Thyroid gland (tissue), 4 donors: ENCODE results near the gene SRPK3. TPM values are rescaled to one million over a fixed set of nuclear protein-coding genes. Genes with fewer than 3 reads are reported as not detected.

Experiments used
- DNase-seq, 2 donors: peaks; one replicate each; pipeline ENCODE4 v3.0.0-alpha.2; 2019
- H3K27ac ChIP-seq, 3 donors: fragments of 200-600 bp; sonication (generic); 1 replicate in 2 of 3; 2 replicates in 1 of 3; pipeline ENCODE4 v1.5.1; 2016 to 2019; ENCODE audit warnings: mild to moderate bottlenecking in 1 of 3, moderate library complexity in 1 of 3
- H3K27me3 ChIP-seq: fragments of 200-600 bp; sonication (generic); one replicate; pipeline ENCODE4 v1.5.1; 2019
- H3K36me3 ChIP-seq, 2 donors: fragments of 200-600 bp; sonication (generic); one replicate each; pipeline ENCODE4 v1.5.1; 2016 to 2019
- H3K4me1 ChIP-seq, 2 donors: fragments of 200-600 bp; sonication (generic); one replicate each; pipeline ENCODE4 v1.5.1; 2017 to 2019
- H3K4me3 ChIP-seq, 3 donors: fragments of 200-600 bp; sonication (generic); replicated peaks in 1 of 3; 1 replicate in 2 of 3; 2 replicates in 1 of 3; pipeline ENCODE4 v1.5.1; 2016; ENCODE audit warnings: mild to moderate bottlenecking in 1 of 3
- H3K9me3 ChIP-seq: fragments of 200-600 bp; sonication (generic); one replicate; pipeline ENCODE4 v1.5.1; 2017
- CTCF ChIP-seq, 6 experiments: fragments of 200-600 bp in 3 of 6; fragments of 450-650 bp in 3 of 6; sonication (generic) in 3 of 6; IDR thresholded peaks; one replicate each; pipeline ENCODE4 v1.5.1; 2016 to 2019; ENCODE audit warnings: antibody characterized with exemption in 6 of 6, mild to moderate bottlenecking in 2 of 6, inconsistent platforms in 1 of 6, moderate library complexity in 1 of 6
- POLR2A ChIP-seq, 2 donors: fragments of 450-650 bp; IDR thresholded peaks; one replicate each; pipeline ENCODE4 v1.6.1; 2017; ENCODE audit warnings: antibody characterized with exemption in 2 of 2, mild to moderate bottlenecking in 2 of 2, moderate library complexity in 1 of 2
- WGBS, 2 donors: methylation state at CpG; one replicate each; pipeline ENCODE4 v1.1.5; 2017; 5-methylcytosine and 5-hydroxymethylcytosine counted together
- intact Hi-C: fragments of 100-400 bp; cut with DNase I; formaldehyde crosslinking; loops from one replicate; pipeline ENCODE4 v1.15.1; 2023
- total RNA-seq, 4 donors: library from RNA; depleted of rRNA; stranded (reverse); fragments of >200 nt; gene quantifications; one replicate each; pipeline ENCODE4 v1.2.3, GENCODE V29; 2016

SRPK3 gene
- total RNA-seq, 4 donors from 2014 or later, result 0.22 TPM; not detected in 3

- H3K27ac ChIP-seq, result no peak overlapping the region
- no peak for TF ChIP-seq CTCF (IDR thresholded peaks at IDR 0.05)
- no peak for TF ChIP-seq POLR2A (IDR thresholded peaks at IDR 0.05)
- no peak overlapping the region for H3K4me3 ChIP-seq
- intact Hi-C loops, result no loop called here
- WGBS, 2 donors, result 67% methylated on average over 2 to 3 of the region's 16 CpGs
- no peaks in the 10 kb centered on the region for H3K27me3 ChIP-seq
- no peaks in the 10 kb centered on the region for H3K9me3 ChIP-seq
- no peaks in the 10 kb centered on the region for H3K4me1 ChIP-seq
- DNase-seq, result no peak
- H3K36me3 ChIP-seq, result no peaks in the 10 kb centered on the region
Measured at GRCh38 chrX:153778684-153779101, 2.1 kb upstream of the SRPK3 start.

GRCh38 chrX:153779891-153780677 is 757 bp upstream of the SRPK3 start:
- no peaks in the 10 kb centered on the region for H3K4me1 ChIP-seq
- no peaks in the 10 kb centered on the region for H3K36me3 ChIP-seq
- intact Hi-C loops, result no loop called here
- no peaks in the 10 kb centered on the region for H3K9me3 ChIP-seq
- DNase-seq, result no peak
- H3K4me3 ChIP-seq, result no peak overlapping the region
- 45 to 76% methylated on average over 2 to 13 of the region's 18 CpGs for WGBS, 2 donors
- TF ChIP-seq POLR2A (IDR thresholded peaks at IDR 0.05) (no peak), CTCF (IDR thresholded peaks at IDR 0.05) (no peak)
- H3K27me3 ChIP-seq, result no peaks in the 10 kb centered on the region
- no peak overlapping the region for H3K27ac ChIP-seq

GRCh38 chrX:153781428-153782047 is 697 bp downstream of the SRPK3 start:
- no peak overlapping the region for H3K27ac ChIP-seq
- WGBS, 2 donors, result 85% methylated on average over 9 of the region's 24 CpGs; no CpG with 5 or more reads in 1 of the 2 donors
- H3K27me3 ChIP-seq, result no peaks in the 10 kb centered on the region
- intact Hi-C loops, result no loop called here
- DNase-seq, result no peak
- H3K36me3 ChIP-seq, result peaks cover 0 to 3% of the 10 kb centered on the region in 2 donors
- H3K9me3 ChIP-seq, result no peaks in the 10 kb centered on the region
- TF ChIP-seq CTCF (IDR thresholded peaks at IDR 0.05) (no peak), POLR2A (IDR thresholded peaks at IDR 0.05) (no peak)
- no peaks in the 10 kb centered on the region for H3K4me1 ChIP-seq
- no peak overlapping the region for H3K4me3 ChIP-seq

GRCh38 chrX:153782313-153782712 is 1.5 kb downstream of the SRPK3 start:
- Histone ChIP-seq H3K27me3 (no peaks in the 10 kb centered on the region), H3K4me3 (no peak overlapping the region), H3K27ac (no peak overlapping the region)

More at GRCh38 chrX:153782313-153782712, 1.5 kb downstream of the SRPK3 start:
- Histone ChIP-seq H3K36me3 (peaks cover 0 to 9% of the 10 kb centered on the region in 2 donors), H3K4me1 (no peaks in the 10 kb centered on the region), H3K9me3 (no peaks in the 10 kb centered on the region)
- TF ChIP-seq POLR2A (IDR thresholded peaks at IDR 0.05), result no peak
- TF ChIP-seq CTCF (IDR thresholded peaks at IDR 0.05), result no peak
- DNase-seq, result no peak
- WGBS, 2 donors, result 45% methylated on average over 4 of the region's 11 CpGs; no CpG with 5 or more reads in 1 of the 2 donors
- intact Hi-C loops, result no loop called here
